GM12891 (cell line): ENCODE measurements around the gene STRAP.

Source experiments
- PAX5 ChIP-seq: IDR thresholded peaks from 2 replicates; pipeline ENCODE4 v1.6.1; 2011; ENCODE audit warnings: low read length, moderate library complexity, mild to moderate bottlenecking; ENCODE audit not compliant: insufficient read depth, severe bottlenecking
- POLR2A ChIP-seq: IDR thresholded peaks from 2 replicates; pipeline ENCODE4 v1.6.1; 2011; ENCODE audit warnings: low read depth, low read length, control low read depth
- POLR2AphosphoS5 ChIP-seq: IDR thresholded peaks from 2 replicates; pipeline ENCODE4 v1.6.1; 2011; ENCODE audit warnings: low read depth, low read length, control low read depth
- POU2F2 ChIP-seq: IDR thresholded peaks from 2 replicates; pipeline ENCODE4 v1.6.1; 2011; ENCODE audit warnings: low read depth, mild to moderate bottlenecking, control low read depth, low read length, moderate library complexity
- SPI1 ChIP-seq: IDR thresholded peaks from 2 replicates; pipeline ENCODE4 v1.6.1; 2011; ENCODE audit warnings: low read depth, low read length, control low read depth
- TAF1 ChIP-seq: IDR thresholded peaks from 2 replicates; pipeline ENCODE4 v1.6.1; 2011; ENCODE audit warnings: low read depth, low read length, control low read depth

DNA sequence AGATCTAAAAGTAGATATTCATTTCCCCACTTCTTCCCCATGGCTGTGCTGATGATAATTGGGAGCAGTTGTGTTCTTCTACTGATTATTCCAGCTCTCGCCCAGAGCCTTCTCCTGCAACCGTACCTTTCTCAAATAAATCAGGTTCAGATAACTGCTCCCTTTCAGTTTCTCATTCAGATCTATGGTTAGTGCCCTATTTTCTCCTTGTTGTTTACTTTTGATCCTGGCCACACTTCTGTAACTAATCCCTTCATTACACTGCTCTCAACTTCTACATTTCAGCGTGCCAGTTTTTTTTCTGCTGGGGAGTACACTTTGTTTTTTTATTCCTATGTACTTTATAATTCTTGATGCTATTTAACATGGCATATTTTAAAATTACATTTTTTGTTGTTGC, 2.8 kb upstream of the STRAP start:
- no peak for TF ChIP-seq POU2F2
- TF ChIP-seq POLR2A, result no peak
- no peak for TF ChIP-seq TAF1
- no peak for TF ChIP-seq POLR2AphosphoS5
- TF ChIP-seq PAX5, result no peak
- no peak for TF ChIP-seq SPI1
